Measurements from ENCODE around the gene KLHL29.

KLHL29 gene

GRCh38 chr2:23423062-23423872 lies 38.3 kb downstream of the KLHL29 start:
- DNase-seq = no peak

- no peak for DNase-seq
These were observed 39.1 kb downstream of the KLHL29 start for GRCh38 chr2:23423873-23424680.

GRCh38 chr2:23425338-23425871 lies 40.4 kb downstream of the KLHL29 start:
- no peak for DNase-seq

GRCh38 chr2:23425885-23426262 lies 40.9 kb downstream of the KLHL29 start:
- no peak for DNase-seq

GRCh38 chr2:23426263-23426905 lies 41.4 kb downstream of the KLHL29 start:
- no peak for DNase-seq

GRCh38 chr2:23427350-23427749 lies 42.4 kb downstream of the KLHL29 start:
- no peak for DNase-seq

GRCh38 chr2:23427976-23428375 lies 43.0 kb downstream of the KLHL29 start:
- DNase-seq = no peak

GRCh38 chr2:23429036-23429435 lies 44.1 kb downstream of the KLHL29 start:
- no peak for DNase-seq

- no peak for DNase-seq
These were observed 45.3 kb downstream of the KLHL29 start for GRCh38 chr2:23430263-23430662.

- no peak for DNase-seq
These were observed 47.6 kb downstream of the KLHL29 start for GRCh38 chr2:23432531-23432930.

- no peak for DNase-seq
These were observed 48.3 kb downstream of the KLHL29 start for GRCh38 chr2:23433282-23433681.

- DNase-seq = no peak
These were observed 49.7 kb downstream of the KLHL29 start for GRCh38 chr2:23434721-23435121.

- no peak for DNase-seq
These were observed 50.5 kb downstream of the KLHL29 start for GRCh38 chr2:23435250-23436035.

- DNase-seq = peak; percentile 20
These were observed 51.5 kb downstream of the KLHL29 start for GRCh38 chr2:23436346-23437098.

GRCh38 chr2:23441414-23441813 lies 56.4 kb downstream of the KLHL29 start:
- DNase-seq = no peak

- no peak for DNase-seq
These were observed 60.5 kb downstream of the KLHL29 start for GRCh38 chr2:23445450-23445868.

- no peak for DNase-seq
These were observed 61.9 kb downstream of the KLHL29 start for GRCh38 chr2:23446916-23447315.

- DNase-seq = no peak
These were observed 62.4 kb downstream of the KLHL29 start for GRCh38 chr2:23447405-23447804.

- no peak for DNase-seq
These were observed 63.9 kb downstream of the KLHL29 start for GRCh38 chr2:23448906-23449305.

GRCh38 chr2:23449413-23449812 lies 64.4 kb downstream of the KLHL29 start:
- DNase-seq = no peak

- no peak for DNase-seq
These were observed 64.9 kb downstream of the KLHL29 start for GRCh38 chr2:23449831-23450331.

GRCh38 chr2:23452372-23452771 lies 67.4 kb downstream of the KLHL29 start:
- no peak for DNase-seq

Measured in stimulated activated CD4-positive, alpha-beta T cell treated with anti-CD3 and anti-CD28 coated beads, Interleukin-12 subunit alpha, Interleukin-12 subunit beta, amount 100 ng/mL, for 4 hours (primary cell).